ENCODE measurements around the gene NHLH1.

NHLH1 gene

GRCh38 chr1:160420881-160421842 lies 54.3 kb downstream of the NHLH1 start:
- H3K36me3 ChIP-seq, result peaks cover 91% of the 10 kb centered on the region
- DNase-seq, result no peak
- H3K27ac ChIP-seq, result no peak overlapping the region
- no peaks in the 10 kb centered on the region for H3K9me3 ChIP-seq (ENCODE audit: severe bottlenecking)
- no peaks in the 10 kb centered on the region for H3K27me3 ChIP-seq (ENCODE audit: insufficient read depth, low read depth, severe bottlenecking)
- TF ChIP-seq, protein P1, sequence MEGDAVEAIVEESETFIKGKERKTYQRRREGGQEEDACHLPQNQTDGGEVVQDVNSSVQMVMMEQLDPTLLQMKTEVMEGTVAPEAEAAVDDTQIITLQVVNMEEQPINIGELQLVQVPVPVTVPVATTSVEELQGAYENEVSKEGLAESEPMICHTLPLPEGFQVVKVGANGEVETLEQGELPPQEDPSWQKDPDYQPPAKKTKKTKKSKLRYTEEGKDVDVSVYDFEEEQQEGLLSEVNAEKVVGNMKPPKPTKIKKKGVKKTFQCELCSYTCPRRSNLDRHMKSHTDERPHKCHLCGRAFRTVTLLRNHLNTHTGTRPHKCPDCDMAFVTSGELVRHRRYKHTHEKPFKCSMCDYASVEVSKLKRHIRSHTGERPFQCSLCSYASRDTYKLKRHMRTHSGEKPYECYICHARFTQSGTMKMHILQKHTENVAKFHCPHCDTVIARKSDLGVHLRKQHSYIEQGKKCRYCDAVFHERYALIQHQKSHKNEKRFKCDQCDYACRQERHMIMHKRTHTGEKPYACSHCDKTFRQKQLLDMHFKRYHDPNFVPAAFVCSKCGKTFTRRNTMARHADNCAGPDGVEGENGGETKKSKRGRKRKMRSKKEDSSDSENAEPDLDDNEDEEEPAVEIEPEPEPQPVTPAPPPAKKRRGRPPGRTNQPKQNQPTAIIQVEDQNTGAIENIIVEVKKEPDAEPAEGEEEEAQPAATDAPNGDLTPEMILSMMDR (IDR thresholded peaks at IDR 0.05; ENCODE audit: low read depth, low read length), result no peak
- H3K4me3 ChIP-seq (ENCODE audit: low read depth, low read length), result no peak overlapping the region

DNA sequence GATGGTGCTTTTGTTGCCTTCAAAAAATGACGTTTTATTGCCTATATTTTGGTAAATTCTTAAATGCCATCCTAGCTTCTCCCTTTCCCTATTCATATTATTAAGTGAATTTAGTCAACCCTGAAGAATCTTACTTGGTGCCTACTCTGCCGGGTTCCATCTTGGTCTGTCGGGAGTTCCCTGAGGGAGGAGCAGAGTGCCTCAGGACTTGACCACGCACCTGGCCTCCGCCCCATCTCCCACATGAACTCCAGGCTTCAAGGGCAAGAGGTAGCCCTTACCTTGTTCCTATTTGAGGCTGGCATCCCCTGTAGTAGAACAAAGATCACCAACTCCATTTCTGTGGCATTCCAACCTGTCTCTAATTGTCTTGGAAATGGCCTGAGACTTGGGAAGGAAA lies 55.0 kb downstream of the NHLH1 start:
- no peak for DNase-seq
- Histone ChIP-seq H3K4me3 (ENCODE audit: low read depth, low read length) (no peak overlapping the region), H3K9me3 (ENCODE audit: severe bottlenecking) (no peaks in the 10 kb centered on the region), H3K27me3 (ENCODE audit: insufficient read depth, low read depth, severe bottlenecking) (no peaks in the 10 kb centered on the region), H3K27ac (no peak overlapping the region), H3K36me3 (peaks cover 91% of the 10 kb centered on the region)
- TF ChIP-seq, protein P1 (IDR thresholded peaks at IDR 0.05; ENCODE audit: low read depth, low read length), result no peak
